Measurements from ENCODE around the gene RBM26. TPM values are rescaled to one million over a fixed set of nuclear protein-coding genes. Genes with fewer than 3 reads are reported as not detected.

Gene RBM26
- total RNA-seq, 1 experiment from 2014 or later, result 32.2 TPM

DNA sequence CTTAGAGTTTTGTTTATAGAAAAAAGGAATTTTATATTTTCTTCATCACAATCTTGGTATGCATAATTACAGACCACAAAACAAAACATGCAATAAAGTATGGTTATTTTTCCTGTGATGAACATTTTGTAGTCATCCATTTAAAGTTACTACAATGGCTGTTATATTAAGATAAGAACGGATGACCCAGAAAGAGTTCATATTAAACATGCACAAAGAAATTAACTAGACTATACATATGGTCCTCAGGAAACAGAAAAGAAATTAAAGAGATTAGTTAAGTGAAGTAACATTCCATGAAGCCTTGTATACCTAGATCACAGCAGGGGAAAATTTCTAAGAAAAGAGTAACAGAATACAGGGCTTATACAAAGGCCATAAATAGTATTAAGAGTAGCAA lies 36.8 kb downstream of the RBM26 start:
- Histone ChIP-seq H3K36me3 (ENCODE audit: control insufficient read depth, insufficient read depth, low read length) (peaks cover 34% of the 10 kb centered on the region), H3K9me3 (ENCODE audit: control insufficient read depth, insufficient read depth, low read depth, low read length) (no peaks in the 10 kb centered on the region), H3K27me3 (ENCODE audit: control insufficient read depth, insufficient read depth, low read length) (no peaks in the 10 kb centered on the region), H3K4me3 (ENCODE audit: low read depth in 2 of 2, low read length in 2 of 2) (no peak overlapping the region), H3K4me1 (ENCODE audit: control insufficient read depth, insufficient read depth, low read length) (no peaks in the 10 kb centered on the region), H3K27ac (ENCODE audit: low read length) (no peak overlapping the region)
- in situ Hi-C loops (cut with HindIII; ENCODE audit: low pct_unique_long_range_greater_than_20kb, low sequenced_read_pairs), result no loop called here
- BruUV-seq (replicated peaks), result no TSS peak
- no peak for ATAC-seq
- CTCF ChIA-PET, result no interaction called here
- intact Hi-C loops (cut with micrococcal nuclease; ENCODE audit: unreplicated experiment), result no loop called here
- no peak for DNase-seq (ENCODE audit: low read depth, low spot score)
- POLR2A ChIA-PET, result no interaction called here
- TF ChIP-seq, protein P1, sequence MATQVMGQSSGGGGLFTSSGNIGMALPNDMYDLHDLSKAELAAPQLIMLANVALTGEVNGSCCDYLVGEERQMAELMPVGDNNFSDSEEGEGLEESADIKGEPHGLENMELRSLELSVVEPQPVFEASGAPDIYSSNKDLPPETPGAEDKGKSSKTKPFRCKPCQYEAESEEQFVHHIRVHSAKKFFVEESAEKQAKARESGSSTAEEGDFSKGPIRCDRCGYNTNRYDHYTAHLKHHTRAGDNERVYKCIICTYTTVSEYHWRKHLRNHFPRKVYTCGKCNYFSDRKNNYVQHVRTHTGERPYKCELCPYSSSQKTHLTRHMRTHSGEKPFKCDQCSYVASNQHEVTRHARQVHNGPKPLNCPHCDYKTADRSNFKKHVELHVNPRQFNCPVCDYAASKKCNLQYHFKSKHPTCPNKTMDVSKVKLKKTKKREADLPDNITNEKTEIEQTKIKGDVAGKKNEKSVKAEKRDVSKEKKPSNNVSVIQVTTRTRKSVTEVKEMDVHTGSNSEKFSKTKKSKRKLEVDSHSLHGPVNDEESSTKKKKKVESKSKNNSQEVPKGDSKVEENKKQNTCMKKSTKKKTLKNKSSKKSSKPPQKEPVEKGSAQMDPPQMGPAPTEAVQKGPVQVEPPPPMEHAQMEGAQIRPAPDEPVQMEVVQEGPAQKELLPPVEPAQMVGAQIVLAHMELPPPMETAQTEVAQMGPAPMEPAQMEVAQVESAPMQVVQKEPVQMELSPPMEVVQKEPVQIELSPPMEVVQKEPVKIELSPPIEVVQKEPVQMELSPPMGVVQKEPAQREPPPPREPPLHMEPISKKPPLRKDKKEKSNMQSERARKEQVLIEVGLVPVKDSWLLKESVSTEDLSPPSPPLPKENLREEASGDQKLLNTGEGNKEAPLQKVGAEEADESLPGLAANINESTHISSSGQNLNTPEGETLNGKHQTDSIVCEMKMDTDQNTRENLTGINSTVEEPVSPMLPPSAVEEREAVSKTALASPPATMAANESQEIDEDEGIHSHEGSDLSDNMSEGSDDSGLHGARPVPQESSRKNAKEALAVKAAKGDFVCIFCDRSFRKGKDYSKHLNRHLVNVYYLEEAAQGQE (IDR thresholded peaks at IDR 0.05; ENCODE audit: insufficient read depth in 1 of 2, low read depth in 2 of 2, low read length in 1 of 2), result no peak
- TF ChIP-seq, protein P2, sequence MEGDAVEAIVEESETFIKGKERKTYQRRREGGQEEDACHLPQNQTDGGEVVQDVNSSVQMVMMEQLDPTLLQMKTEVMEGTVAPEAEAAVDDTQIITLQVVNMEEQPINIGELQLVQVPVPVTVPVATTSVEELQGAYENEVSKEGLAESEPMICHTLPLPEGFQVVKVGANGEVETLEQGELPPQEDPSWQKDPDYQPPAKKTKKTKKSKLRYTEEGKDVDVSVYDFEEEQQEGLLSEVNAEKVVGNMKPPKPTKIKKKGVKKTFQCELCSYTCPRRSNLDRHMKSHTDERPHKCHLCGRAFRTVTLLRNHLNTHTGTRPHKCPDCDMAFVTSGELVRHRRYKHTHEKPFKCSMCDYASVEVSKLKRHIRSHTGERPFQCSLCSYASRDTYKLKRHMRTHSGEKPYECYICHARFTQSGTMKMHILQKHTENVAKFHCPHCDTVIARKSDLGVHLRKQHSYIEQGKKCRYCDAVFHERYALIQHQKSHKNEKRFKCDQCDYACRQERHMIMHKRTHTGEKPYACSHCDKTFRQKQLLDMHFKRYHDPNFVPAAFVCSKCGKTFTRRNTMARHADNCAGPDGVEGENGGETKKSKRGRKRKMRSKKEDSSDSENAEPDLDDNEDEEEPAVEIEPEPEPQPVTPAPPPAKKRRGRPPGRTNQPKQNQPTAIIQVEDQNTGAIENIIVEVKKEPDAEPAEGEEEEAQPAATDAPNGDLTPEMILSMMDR (IDR thresholded peaks at IDR 0.05), result no peak
- TF ChIP-seq SIN3A (IDR thresholded peaks at IDR 0.05; ENCODE audit: borderline replicate concordance, insufficient read depth, low read depth, low read length) (no peak), TCF7L2 (IDR thresholded peaks at IDR 0.05; ENCODE audit: low read depth, low read length) (no peak), POLR2AphosphoS5 (IDR thresholded peaks at IDR 0.05; ENCODE audit: low read depth, low read length) (no peak)

DNA sequence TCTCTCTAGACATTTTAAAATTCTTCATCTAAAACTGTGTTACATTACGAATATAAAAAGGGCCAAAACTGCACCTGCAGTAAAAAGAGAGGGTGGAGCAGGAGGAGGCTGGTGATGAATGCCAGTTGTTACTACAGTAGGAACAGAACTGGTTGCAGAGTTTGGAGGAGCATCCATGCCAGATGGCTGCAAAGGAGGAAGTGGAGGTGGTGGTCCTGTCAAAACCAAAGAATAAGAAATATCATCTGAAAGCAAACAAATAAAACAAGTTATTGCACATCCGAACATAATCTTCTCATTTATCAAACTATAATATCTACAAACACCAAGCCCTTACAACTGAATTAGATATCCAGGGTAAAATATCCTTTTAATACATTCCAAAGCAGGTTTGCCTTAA lies 40.1 kb downstream of the RBM26 start:
- CTCF ChIA-PET, result no interaction called here

More for the DNA sequence above, 40.1 kb downstream of the RBM26 start:
- H3K4me1 ChIP-seq (ENCODE audit: control insufficient read depth, insufficient read depth, low read length), result no peaks in the 10 kb centered on the region
- ATAC-seq (no peak), DNase-seq (ENCODE audit: low read depth, low spot score) (no peak)
- no peak overlapping the region for H3K27ac ChIP-seq (ENCODE audit: low read length)
- peaks cover 36% of the 10 kb centered on the region for H3K36me3 ChIP-seq (ENCODE audit: control insufficient read depth, insufficient read depth, low read length)
- no peaks in the 10 kb centered on the region for H3K9me3 ChIP-seq (ENCODE audit: control insufficient read depth, insufficient read depth, low read depth, low read length)
- TF ChIP-seq, protein P2 (IDR thresholded peaks at IDR 0.05), result no peak
- no peak for TF ChIP-seq TCF7L2 (IDR thresholded peaks at IDR 0.05; ENCODE audit: low read depth, low read length)
- TF ChIP-seq POLR2AphosphoS5 (IDR thresholded peaks at IDR 0.05; ENCODE audit: low read depth, low read length), result no peak
- TF ChIP-seq, protein P1 (IDR thresholded peaks at IDR 0.05; ENCODE audit: insufficient read depth in 1 of 2, low read depth in 2 of 2, low read length in 1 of 2), result no peak
- no peak overlapping the region for H3K4me3 ChIP-seq (ENCODE audit: low read depth in 2 of 2, low read length in 2 of 2)
- no TSS peak for BruUV-seq (replicated peaks)
- H3K27me3 ChIP-seq (ENCODE audit: control insufficient read depth, insufficient read depth, low read length), result no peaks in the 10 kb centered on the region
- POLR2A ChIA-PET, result no interaction called here
- intact Hi-C loops (cut with micrococcal nuclease; ENCODE audit: unreplicated experiment), result no loop called here
- in situ Hi-C loops (cut with HindIII; ENCODE audit: low pct_unique_long_range_greater_than_20kb, low sequenced_read_pairs), result no loop called here

Measured in Panc1 (cell line).